WI38 (cell line): ENCODE data around the gene RTF2.
"Not testable (repeated sequence)": the region's sequence is repeated elsewhere in the genome, so short reads cannot be mapped to it uniquely, and the experiment has no call there.

ENCODE experiments used
- H3K4me3 ChIP-seq: 2 replicates; pipeline ENCODE4 v1.5.1; 2011; ENCODE audit warnings: low read depth, mild to moderate bottlenecking, control low read depth, low read length
- TF ChIP-seq, protein P1 (sequence below): IDR thresholded peaks from 2 replicates; pipeline ENCODE4 v1.5.1; 2012; ENCODE audit warnings: low read depth, mild to moderate bottlenecking, control low read depth, low read length

RTF2 gene

DNA sequence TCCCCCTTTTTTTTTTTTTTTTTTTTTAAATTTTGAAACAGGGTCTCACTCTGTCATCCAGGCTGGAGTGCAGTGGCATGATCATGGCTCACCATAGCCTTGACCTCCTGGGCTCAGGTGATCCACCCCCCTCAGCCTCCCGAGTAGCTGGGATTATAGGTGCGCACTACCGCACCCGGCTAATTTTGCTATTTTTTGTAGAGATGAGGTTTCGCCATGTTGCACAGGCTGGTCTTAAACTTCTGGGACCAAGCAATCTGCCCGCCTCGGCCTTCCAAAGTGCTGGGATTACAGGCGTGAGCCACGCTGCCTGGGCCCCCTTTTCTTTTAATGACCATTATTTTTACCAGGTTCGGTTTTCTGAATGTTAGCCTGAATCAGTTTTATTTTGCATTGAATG, 51.1 kb downstream of the RTF2 start:
- TF ChIP-seq, protein P1, sequence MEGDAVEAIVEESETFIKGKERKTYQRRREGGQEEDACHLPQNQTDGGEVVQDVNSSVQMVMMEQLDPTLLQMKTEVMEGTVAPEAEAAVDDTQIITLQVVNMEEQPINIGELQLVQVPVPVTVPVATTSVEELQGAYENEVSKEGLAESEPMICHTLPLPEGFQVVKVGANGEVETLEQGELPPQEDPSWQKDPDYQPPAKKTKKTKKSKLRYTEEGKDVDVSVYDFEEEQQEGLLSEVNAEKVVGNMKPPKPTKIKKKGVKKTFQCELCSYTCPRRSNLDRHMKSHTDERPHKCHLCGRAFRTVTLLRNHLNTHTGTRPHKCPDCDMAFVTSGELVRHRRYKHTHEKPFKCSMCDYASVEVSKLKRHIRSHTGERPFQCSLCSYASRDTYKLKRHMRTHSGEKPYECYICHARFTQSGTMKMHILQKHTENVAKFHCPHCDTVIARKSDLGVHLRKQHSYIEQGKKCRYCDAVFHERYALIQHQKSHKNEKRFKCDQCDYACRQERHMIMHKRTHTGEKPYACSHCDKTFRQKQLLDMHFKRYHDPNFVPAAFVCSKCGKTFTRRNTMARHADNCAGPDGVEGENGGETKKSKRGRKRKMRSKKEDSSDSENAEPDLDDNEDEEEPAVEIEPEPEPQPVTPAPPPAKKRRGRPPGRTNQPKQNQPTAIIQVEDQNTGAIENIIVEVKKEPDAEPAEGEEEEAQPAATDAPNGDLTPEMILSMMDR: no peak

DNA sequence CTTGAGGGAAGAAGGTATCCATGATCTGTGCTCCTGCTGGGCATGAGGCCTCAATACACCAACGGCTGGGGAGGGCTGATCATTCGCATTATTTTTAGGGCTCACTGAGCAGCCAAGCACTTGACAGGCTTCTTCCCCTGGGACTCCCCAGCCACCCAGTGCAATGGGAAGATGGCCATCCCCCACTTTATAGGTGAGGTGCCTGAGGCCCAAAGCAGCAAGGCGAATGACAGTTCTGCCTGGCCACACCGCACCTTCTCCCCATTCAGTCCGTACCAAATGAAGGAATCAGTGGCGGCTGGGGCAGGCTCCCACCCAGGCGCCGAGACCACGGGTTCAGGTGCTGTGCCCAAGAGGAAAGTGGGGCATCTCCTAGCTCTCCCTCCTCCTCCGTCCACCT, 51.8 kb downstream of the RTF2 start:
- H3K4me3 ChIP-seq: no peak overlapping the region
- TF ChIP-seq, protein P1: no peak

More for the DNA sequence above, 51.1 kb downstream of the RTF2 start:
- H3K4me3 ChIP-seq: no peak overlapping the region

DNA sequence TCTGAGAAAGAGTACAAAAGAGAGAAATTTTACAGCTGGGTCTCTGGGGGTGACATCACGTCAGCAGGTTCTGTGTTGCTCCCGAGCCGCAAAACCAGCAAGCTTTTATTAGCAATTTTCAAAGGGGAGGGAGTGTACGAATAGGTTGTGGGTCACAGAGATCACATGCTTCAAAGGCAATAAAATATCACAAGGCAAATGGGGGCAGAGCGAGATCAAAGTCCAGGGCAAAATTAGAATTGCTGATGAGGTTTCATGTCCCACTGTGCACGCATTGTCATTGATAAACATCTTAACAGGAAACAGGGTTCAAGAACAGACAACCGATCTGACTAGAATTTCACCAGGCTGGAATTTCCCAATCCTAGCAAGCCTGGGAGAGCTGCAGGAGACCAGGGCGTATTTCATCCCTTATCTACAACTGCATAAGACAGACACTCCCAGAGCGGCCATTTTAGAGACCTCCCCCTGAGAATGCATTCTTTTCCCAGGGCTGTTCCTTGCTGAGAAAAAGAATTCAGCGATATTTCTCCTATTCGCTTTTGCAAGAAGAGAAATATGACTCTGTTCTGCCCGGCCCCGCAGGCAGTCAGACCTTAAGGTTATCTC, 52.4 kb downstream of the RTF2 start:
- not testable (repeated sequence) for H3K4me3 ChIP-seq

DNA sequence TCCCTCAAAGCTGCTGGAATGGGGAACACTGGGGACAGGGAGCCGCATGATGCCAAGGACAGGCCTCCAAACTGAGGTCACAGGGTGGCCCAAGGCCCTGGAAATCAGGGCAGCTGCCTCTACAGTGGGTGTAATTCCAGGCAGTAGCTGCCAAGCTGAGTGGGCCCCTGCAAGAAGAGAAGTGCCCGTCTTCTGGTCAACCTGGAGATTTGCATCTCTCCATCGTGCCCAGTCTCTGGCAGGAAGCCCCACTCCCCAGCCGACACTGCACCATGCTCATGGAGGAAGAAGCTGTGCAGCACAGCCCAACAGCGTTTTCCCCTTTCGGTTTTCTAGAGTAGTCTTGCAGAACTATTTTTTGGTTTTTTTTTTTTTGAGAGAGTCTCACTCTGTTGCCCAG, 53.9 kb downstream of the RTF2 start:
- TF ChIP-seq, protein P1: no peak
- H3K4me3 ChIP-seq: no peak overlapping the region

DNA sequence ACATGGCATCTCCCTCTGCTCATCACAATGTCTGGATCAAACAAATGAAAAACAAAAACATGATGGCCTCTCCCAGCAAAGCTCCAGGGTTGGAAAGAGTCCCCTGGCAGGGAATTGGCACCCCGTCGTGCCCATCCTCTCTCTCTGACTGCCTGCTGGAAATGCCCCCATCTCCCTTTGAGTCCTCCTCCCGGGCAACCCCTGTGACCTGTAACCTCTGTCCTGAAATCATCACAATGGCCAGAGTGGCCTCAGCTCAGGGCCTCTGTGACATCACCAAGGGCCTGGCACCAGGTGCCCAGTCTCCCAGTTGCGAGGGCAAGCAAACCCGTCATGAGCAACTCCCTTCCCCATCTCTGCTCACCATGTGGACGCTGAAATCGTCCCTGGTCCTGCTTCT, 56.0 kb downstream of the RTF2 start, which contains the start of gene FAM209A:
TSS of gene FAM209A (plus strand) at position 301 of the 400 bp plus-strand sequence. CDS start at position 366, 65 bp downstream.
- not testable (repeated sequence) for H3K4me3 ChIP-seq

DNA sequence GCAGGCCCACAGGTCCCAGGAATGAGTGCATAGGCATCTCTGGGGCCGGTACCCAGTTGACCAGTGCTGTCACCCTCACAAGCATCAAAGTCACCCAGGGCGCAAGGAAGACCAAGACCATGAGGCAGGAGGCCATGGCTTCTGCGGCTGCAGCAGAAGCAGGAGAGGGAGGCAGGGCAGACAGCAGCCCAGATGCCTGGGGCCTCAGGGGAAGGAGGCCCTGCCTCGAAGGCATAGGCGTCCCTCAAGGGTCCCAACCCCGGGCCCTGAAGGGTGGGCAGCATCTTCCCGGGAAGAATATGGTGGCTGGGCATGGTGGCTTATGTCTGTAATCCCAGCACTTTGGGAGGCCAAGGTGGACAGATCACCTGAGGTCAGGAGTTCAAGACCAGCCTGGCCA, 59.1 kb downstream of the RTF2 start:
- TF ChIP-seq, protein P1: no peak
- no peak overlapping the region for H3K4me3 ChIP-seq

DNA sequence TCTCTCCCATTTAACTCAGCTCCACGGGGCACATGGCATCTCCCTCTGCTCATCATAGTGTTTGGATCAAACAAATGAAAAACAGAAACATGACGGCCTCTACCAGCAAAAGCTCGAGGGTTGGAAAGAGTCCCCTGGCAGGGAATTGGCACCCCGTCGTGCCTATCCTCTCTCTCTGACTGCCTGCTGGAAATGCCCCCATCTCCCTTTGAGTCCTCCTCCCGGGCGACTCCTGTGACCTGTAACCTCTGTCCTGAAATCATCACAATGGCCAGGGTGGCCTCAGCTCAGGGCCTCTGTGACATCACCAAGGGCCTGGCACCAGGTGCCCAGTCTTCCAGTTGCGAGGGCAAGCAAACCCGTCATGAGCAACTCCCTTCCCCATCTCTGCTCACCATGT, 64.5 kb downstream of the RTF2 start, which contains the start of gene FAM209B:
TSS of gene FAM209B (plus strand) at position 301 of the 400 bp plus-strand sequence. CDS start at position 397, 96 bp downstream.
- not testable (repeated sequence) for H3K4me3 ChIP-seq

DNA sequence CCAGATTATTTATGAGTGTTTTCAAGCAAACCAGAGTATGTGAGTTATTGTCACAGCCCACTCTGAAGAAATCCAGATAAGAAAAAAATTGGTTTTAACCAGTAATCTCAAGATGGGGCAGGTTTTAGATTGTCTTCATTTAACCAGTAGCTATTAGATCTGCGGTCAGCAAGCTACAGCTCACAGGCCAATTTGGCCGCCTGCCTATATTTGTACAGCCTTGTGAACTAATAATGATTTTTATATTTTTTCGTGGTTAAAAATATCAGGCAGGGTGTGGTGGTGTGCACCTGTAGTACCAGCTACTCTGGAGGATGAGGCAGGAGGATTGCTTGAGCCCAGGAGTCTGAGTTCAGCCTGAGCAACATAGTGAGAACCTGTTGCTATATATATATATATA, 69.6 kb downstream of the RTF2 start:
- TF ChIP-seq, protein P1: no peak
- no peak overlapping the region for H3K4me3 ChIP-seq

DNA sequence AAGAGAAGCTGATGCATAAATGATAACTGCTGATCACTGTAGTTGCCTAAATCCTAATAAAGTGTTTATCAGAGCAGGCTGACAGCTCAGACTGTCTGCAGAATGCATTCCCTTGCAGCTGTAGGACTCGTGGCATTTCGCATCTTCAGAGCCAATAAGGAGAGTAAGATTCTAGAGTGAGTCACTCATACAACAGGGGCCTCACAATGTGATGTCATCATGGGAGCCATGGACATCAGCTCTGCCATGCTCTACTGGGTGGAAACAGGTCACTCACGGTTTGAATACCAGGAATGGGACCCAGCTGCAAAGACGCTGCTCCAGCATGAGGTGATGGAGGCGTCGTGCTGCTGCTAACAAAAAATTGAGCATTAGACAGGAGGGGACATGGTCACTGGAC, 72.0 kb downstream of the RTF2 start:
- TF ChIP-seq, protein P1: no peak
- no peak overlapping the region for H3K4me3 ChIP-seq
